Right hindlimb (tissue), 1 donor: ENCODE measurements around the gene ACVR1.
"Not testable (repeated sequence)": the region's sequence is repeated elsewhere in the genome, so short reads cannot be mapped to it uniquely, and the experiment has no call there.

Source experiments
- DNase-seq: peaks from one replicate; pipeline ENCODE4 v3.0.0-alpha.2; 2018

Gene ACVR1

DNA sequence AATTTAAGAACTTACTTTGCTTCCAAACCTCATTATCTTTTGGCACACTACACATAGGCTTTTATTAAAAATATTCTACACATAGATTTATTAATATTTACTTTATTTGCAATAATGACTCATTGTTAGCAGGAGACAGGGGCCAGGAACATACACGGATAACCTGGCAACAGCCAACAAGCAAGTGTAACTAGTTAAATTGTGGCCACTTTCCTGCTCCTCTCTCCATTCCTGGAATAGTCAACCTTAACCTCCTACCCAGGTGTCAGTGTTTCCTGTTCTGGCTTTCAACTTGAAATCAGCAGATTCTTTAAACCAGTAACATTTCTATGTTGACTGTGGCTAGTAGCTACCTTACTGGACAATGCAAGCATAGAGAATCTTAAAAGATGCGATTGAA lies 26.5 kb downstream of the ACVR1 start:
- DNase-seq, result no peak

GRCh38 chr2:157848213-157848612 lies 27.9 kb downstream of the ACVR1 start:
- no peak for DNase-seq

- no peak for DNase-seq
Observed at GRCh38 chr2:157845081-157845480, 31.0 kb downstream of the ACVR1 start.

GRCh38 chr2:157843935-157844334 lies 32.2 kb downstream of the ACVR1 start:
- no peak for DNase-seq

DNA sequence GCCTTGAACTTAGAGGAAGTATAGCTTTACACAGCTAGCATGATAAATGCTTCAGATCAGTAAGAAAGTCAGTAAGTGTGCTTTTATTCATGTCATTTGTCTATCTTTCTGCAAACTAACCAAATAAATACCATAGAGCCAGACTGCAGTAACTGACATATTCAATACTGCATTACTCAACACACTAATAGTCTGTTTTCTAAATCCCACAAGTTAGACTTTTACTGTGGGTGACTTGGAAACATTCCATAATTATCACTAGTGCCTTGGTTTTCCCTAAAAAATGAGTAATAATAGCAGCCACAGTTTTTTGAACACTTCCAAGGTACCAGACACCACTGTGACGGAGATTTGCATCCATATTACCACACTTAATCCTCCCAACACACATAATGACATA lies 33.0 kb downstream of the ACVR1 start:
- no peak for DNase-seq

GRCh38 chr2:157842106-157842879 lies 33.8 kb downstream of the ACVR1 start:
- no peak for DNase-seq

GRCh38 chr2:157841485-157841884 lies 34.6 kb downstream of the ACVR1 start:
- no peak for DNase-seq

DNA sequence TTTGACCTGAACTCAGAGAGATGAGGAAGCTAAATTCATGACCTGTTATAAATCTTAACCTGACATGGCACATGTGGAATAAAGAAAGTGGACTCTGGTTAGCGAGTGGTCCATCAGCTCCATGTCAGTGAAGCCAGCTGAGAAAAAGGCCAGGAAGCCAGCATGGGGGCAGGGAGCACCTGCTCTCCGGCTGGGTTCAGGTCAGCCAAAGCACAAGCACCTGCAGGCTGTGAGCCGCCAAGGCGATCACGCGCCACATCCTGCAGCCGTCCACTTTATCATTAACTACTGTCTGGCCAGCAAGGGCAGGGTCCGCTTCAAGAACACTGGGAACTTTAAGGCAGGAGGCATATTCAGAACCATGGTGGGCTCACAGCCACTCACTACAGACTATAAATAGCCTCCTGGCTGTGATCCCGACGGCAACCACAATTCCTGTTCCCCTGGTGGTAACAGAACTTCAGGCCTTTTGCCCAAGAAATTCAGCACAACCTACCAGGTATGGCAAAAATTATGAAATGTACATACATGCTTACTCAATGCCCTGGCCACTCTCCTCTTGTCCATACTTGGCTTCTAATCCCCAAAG lies 35.5 kb downstream of the ACVR1 start:
- peak; percentile 67 for DNase-seq

- DNase-seq, result no peak
Observed at GRCh38 chr2:157839822-157840221, 36.3 kb downstream of the ACVR1 start.

- DNase-seq, result peak; percentile 86
Observed at GRCh38 chr2:157839162-157839801, 36.8 kb downstream of the ACVR1 start.

DNA sequence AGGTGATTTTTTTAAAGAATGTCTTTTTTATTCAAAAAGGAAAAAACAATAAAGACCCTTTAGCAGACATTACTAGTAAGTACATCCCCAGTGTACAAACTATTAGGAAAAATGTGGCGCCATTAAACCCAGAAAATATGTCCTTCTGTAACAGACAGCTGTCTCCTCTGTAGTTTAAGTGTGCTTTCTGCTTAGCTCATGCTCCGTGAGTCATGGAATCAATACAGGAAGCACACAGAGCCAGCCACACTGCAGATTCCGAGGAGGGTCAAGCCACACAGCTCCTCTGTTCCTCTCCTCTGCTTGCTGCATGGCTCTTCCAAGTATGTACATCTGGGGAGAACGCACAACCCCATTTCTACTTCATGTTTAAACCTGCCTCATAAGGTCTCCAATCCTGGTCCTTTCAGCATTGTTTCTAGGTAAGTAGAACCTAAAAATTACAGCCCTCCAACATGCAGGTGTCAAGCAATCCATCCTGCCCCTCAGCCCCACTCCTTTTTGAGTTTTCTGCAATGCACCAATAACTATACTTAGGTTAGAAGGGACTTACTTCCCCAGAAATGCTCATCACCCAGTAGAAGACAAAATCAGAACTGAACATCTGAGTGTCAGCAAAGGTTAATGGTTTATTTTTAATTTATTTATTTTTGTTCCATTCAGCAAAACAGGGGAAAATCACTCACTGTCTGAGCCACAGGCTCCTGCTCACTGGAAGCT lies 37.5 kb downstream of the ACVR1 start:
- DNase-seq, result peak; percentile 75

DNA sequence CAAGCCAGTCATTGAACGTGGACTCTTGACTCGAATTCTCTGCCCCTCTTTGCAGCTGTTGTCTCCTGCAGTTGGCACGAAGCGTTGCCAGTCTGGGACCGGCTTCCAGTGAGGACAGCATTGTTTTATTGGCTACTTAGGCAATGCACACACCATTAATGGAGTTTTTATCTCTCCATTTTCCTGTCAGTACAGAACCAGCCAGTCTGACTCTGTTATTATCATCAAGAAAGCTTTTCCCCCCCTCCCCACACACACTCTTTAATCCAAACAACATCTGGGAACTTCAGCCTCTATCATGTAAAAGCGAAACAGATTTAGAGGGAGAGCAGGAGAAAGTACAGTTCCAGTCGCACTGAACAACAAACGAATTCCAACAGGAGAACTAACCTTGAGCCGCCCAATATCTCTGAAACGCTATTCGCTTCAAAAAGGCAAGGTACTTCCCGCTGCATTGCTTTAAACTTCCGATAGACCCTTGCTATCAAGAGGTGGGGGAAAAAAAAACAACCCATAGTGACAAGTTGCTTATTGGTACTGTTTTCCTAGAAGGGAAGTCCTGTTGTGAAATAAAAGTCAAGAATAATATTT lies 38.2 kb downstream of the ACVR1 start:
- DNase-seq, result peak; percentile 81

GRCh38 chr2:157836531-157836930 lies 39.6 kb downstream of the ACVR1 start:
- no peak for DNase-seq

- DNase-seq, result no peak
Observed at GRCh38 chr2:157835425-157835824, 40.7 kb downstream of the ACVR1 start.

- no peak for DNase-seq
Observed at GRCh38 chr2:157835006-157835405, 41.1 kb downstream of the ACVR1 start.

DNA sequence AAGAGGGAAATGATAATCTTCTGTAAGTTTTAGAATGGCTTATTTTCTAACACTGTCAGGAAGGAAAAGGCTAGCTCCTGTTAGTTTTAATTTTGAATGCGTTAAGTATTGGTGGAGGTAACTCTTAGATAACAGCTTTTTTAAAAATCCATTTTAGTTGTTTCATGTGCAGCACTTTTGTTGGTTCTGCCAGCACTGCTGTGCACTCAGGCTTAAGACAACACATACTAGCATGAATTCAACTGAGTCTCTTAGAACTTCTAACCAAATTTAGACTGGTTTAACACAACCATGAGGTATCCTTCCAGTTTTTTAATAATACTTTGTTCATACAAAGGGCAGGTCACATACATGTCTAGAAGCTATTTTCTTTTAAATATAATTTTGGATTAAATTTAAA lies 42.4 kb downstream of the ACVR1 start:
- no peak for DNase-seq

GRCh38 chr2:157831573-157832315 lies 44.4 kb downstream of the ACVR1 start:
- DNase-seq, result no peak

DNA sequence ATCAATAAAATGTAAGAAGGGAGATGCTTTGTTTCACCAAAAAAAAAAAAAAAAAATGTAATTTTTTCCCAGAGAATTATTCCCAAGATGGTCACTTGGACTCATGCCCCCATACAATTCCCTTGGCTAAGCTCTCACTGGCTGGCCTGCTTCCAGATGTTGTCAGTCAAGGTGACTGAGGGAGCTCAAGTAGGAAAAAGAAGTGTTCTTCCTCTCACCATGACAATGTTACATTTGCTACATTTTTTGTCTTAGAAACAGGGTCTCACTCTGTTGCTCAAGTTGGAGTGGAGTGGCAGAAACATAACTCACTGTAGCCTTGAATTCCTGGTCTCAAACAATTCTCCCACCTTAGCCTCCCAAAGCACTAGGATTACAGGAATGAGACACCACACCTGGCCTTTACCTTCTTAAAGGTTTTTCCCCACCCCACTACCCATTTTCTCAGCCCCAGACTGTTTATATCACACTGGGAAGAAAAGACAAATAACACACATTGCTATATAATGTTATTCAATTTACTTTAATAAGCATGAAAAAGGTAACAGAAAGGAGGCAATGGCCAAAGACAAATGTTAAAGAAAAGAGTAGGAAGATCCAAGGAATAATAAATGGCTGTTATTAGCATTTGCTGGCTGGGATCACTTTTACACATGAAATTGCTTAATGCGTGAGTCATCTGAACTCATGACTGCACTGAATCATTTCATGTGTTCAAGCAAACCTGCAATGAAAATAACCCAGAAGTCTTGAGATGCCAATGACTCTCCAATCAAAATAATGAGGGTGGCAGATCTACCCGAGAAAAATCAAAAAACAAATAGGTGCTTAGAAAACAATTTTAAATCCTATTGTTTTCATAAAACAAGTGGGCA lies 45.2 kb downstream of the ACVR1 start:
- no peak for DNase-seq

- DNase-seq, result no peak
Observed at GRCh38 chr2:157830266-157830665, 45.9 kb downstream of the ACVR1 start.

DNA sequence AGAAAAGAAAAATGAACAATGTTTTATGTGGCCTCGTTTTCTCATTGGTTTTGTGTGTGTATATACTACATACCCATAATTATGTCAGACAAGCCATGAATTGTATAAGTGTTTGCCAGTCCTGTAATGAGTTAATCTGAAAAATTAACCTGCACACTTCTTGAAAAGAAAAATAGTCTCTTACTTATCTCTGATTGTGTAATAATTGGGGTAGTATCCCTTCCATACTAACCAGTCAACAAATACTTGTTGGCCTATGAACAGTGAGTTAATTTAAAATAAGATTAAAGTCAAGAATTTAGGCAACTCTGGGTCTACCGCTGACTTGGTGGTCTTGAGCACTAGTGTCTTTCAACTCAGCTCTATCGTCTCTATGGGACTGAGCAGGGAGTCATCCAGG lies 48.8 kb downstream of the ACVR1 start:
- no peak for DNase-seq

GRCh38 chr2:157826644-157827043 lies 49.5 kb downstream of the ACVR1 start:
- DNase-seq, result not testable (repeated sequence)
